Measurements from ENCODE around the gene ZBTB12.
"Not testable (repeated sequence)": the region's sequence is repeated elsewhere in the genome, so short reads cannot be mapped to it uniquely, and the experiment has no call there.

Gene ZBTB12, protein sequence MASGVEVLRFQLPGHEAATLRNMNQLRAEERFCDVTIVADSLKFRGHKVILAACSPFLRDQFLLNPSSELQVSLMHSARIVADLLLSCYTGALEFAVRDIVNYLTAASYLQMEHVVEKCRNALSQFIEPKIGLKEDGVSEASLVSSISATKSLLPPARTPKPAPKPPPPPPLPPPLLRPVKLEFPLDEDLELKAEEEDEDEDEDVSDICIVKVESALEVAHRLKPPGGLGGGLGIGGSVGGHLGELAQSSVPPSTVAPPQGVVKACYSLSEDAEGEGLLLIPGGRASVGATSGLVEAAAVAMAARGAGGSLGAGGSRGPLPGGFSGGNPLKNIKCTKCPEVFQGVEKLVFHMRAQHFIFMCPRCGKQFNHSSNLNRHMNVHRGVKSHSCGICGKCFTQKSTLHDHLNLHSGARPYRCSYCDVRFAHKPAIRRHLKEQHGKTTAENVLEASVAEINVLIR

GRCh38 chr6:31901953-31902643 lies at the start of gene ZBTB12:
Gene ZBTB12, minus strand, starts transcription at chr6:31902086. Its CDS starts 781 bp downstream, at chr6:31901305.
- DNase-seq, result peak in 50 of 51 donors; percentile 62 to 97 (median 93)

DNA sequence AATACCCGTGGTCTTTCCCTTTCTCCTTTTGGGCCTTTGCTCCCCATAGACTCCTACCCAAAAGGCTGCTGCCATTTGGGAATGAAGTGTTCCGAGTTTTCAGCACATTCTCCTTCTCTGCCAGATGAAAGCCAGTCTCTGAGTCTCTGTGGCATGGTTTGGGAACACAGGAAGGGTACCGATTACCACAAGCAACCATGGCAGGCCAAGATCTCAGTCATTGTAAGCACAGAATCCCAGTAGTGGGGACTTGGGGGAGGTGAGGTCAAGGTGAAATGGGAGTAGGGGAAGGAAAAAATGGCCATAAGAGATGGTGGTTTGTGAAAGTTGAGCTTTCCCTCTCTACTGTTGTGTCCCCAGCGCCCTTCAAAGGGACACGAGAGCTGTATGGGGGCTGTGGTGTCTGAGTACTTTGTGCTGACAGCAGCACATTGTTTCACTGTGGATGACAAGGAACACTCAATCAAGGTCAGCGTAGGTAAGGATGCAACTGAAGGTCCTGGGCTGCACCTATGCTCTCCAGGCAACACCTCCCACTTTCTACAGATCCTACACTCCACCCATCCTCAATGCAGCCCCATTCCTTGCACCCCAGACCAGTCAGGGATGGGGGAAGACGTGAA lies 48.2 kb upstream of the ZBTB12 start:
- DNase-seq, result no peak

- no peak for DNase-seq
Observed at GRCh38 chr6:31948753-31949413, 47.0 kb upstream of the ZBTB12 start.

GRCh38 chr6:31948306-31948705 lies 46.4 kb upstream of the ZBTB12 start:
- no peak for DNase-seq

DNA sequence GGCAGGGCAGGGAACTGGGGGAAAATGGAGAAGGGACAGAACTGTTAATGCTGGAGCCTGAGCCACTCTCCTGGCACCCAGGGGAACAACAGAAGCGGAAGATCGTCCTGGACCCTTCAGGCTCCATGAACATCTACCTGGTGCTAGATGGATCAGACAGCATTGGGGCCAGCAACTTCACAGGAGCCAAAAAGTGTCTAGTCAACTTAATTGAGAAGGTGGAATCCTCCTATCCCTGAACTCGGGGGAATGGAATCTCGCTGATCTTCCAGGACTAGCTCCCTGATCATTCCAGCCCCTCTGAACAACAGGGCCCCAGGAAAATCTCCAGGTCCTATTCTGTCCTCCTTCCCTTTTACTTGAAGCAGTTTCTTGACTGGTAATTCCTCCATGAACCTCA lies 46.0 kb upstream of the ZBTB12 start:
- no peak for DNase-seq

DNA sequence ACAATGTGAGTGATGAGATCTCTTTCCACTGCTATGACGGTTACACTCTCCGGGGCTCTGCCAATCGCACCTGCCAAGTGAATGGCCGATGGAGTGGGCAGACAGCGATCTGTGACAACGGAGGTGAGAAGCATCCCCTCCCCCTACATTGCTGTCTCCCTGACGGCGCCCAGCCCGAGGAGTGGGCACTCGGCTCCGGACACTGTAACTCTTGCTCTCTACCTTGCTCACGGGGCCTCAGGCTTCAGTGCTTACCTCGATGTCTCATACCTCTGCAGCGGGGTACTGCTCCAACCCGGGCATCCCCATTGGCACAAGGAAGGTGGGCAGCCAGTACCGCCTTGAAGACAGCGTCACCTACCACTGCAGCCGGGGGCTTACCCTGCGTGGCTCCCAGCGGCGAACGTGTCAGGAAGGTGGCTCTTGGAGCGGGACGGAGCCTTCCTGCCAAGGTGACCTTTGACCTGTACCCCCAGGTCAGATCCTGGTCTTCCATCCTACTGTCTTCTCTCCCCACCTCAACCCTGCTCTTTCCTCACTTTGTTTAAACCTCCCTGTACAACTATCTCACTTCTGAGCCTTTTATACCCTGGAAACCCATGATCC lies 45.3 kb upstream of the ZBTB12 start:
- no peak for DNase-seq

DNA sequence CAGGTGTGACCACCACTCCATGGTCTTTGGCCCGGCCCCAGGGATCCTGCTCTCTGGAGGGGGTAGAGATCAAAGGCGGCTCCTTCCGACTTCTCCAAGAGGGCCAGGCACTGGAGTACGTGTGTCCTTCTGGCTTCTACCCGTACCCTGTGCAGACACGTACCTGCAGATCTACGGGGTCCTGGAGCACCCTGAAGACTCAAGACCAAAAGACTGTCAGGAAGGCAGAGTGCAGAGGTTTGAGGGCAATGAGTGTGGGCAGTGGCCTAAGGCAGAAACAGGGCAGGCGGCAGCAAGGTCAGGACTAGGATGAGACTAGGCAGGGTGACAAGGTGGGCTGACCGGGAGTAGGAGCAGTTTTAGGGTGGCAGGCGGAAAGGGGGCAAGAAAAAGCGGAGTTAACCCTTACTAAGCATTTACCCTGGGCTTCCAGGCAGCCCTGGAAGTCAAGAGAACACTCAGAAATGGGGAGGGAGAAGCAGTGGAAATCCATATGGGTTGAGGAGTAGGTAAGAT lies 44.5 kb upstream of the ZBTB12 start:
- no peak for DNase-seq

DNA sequence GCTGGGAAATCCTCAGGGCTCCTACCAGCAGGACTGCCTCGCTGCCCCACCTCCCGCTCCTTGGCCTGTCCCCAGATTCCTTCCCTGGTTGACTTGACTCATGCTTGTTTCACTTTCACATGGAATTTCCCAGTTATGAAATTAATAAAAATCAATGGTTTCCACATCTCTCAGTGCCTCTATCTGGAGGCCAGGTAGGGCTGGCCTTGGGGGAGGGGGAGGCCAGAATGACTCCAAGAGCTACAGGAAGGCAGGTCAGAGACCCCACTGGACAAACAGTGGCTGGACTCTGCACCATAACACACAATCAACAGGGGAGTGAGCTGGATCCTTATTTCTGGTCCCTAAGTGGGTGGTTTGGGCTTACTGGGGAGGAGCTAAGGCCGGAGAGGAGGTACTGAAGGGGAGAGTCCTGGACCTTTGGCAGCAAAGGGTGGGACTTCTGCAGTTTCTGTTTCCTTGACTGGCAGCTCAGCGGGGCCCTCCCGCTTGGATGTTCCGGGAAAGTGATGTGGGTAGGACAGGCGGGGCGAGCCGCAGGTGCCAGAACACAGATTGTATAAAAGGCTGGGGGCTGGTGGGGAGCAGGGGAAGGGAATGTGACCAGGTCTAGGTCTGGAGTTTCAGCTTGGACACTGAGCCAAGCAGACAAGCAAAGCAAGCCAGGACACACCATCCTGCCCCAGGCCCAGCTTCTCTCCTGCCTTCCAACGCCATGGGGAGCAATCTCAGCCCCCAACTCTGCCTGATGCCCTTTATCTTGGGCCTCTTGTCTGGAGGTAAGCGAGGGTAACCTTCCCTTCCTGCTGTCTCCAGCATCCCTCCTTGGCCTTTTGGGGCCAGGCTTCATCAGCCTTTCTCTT lies 43.9 kb upstream of the ZBTB12 start, which contains the start of gene CFB:
Gene CFB, plus strand, starts transcription at position 589 of the 863 bp plus-strand sequence. Its CDS starts 127 bp downstream, at position 716.
- DNase-seq, result peak in 1 of 51 donors; percentile 5

DNA sequence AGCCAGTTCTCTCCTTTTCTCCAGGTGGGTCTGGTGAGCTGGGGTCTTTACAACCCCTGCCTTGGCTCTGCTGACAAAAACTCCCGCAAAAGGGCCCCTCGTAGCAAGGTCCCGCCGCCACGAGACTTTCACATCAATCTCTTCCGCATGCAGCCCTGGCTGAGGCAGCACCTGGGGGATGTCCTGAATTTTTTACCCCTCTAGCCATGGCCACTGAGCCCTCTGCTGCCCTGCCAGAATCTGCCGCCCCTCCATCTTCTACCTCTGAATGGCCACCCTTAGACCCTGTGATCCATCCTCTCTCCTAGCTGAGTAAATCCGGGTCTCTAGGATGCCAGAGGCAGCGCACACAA lies 43.2 kb upstream of the ZBTB12 start:
- no peak for DNase-seq

GRCh38 chr6:31943742-31944141 lies 41.9 kb upstream of the ZBTB12 start:
- DNase-seq, result no peak

DNA sequence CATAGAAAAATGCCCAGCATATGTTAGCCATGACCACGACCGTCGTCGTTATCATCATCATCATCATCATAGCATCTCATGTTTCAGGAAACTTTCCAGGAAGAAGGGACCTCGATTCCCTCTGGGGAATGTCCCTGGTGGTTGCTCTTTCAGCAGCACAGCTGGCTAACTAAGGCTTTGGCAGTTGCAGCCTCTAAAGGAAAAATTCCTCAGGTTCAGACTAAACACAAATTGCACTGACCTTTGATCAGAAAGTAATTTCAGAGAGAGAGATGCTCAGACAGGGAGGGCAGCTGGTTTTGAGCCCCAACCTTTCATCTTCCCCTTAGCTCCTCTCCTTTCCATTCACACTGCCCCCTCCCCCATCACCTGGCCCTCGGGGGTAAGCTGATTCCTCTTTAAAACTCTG lies 38.4 kb upstream of the ZBTB12 start:
- no peak for DNase-seq

DNA sequence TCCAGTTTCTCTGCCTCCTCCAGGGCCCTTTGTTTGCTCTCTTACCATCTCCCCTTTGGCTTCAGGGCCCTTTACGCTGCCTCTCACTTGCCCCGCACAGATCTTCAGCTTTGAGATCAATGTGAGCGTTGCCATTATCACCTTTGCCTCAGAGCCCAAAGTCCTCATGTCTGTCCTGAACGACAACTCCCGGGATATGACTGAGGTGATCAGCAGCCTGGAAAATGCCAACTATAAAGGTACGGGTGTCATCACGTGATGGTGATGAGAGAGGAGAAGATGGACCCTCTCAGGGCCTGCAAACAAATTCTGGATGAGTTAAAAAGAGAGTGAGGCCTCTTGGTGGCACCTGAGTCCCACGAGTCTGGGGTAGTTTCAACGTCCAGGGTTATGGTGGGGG lies 33.9 kb upstream of the ZBTB12 start:
- no peak for DNase-seq

DNA sequence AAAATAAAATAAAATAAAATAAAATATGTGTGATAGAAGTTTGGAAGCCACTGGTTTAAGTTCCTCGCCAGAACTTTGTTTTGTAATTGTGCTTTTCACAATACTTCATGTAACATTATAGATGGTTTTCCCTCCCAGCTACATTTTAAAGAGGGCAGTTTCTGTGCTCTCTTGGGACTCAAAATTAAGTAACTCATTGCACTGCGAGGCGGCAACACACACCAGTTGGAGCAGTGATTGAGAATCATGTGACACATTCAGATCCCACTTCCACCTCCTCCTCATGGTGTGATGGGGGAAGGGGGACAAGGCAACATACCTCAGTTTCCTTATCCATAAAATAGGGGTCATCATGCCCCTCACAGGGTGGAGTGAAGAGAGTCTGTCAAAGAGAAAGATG lies 33.1 kb upstream of the ZBTB12 start:
- DNase-seq, result no peak

- no peak for DNase-seq
Observed at GRCh38 chr6:31933537-31933936, 31.7 kb upstream of the ZBTB12 start.

DNA sequence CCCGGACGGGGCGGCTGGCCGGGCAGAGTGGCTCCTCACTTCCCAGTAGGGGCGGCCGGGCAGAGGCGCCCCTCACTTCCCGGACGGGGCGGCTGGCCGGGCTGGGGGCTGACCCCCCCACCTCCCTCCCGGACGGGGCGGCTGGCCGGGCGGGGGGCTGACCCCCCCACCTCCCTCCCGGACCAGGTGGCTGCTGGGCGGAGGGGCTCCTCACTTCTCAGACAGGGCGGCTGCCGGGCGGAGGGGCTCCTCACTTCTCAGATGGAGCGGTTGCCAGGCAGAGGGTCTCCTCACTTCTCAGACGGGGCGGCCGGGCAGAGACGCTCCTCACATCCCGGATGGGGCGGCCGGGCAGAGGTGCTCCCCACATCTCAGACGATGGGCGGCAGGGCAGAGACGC lies 30.3 kb upstream of the ZBTB12 start:
- not testable (repeated sequence) for DNase-seq

DNA sequence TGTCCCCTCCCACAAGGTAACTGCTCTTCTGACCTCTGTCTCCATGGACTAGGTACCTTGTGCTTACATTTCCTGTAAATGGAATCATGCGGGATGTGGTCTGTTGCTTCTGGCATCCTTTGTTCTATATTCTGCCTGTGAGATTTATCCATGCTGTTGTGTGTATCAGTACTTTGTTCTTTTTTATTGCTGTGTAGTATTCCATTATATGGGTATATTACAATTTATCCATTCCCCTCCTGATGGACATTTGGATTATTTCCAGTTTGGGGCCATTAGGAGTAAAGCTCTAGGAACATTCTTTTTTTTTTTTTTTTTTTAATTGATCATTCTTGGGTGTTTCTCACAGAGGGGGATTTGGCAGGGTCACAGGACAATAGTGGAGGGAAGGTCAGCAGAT lies 29.1 kb upstream of the ZBTB12 start:
- DNase-seq, result no peak

- no peak for DNase-seq
Observed at GRCh38 chr6:31928672-31928939, 26.7 kb upstream of the ZBTB12 start.

- DNase-seq, result no peak
Observed at GRCh38 chr6:31927863-31928671, 26.2 kb upstream of the ZBTB12 start.

- peak in 1 of 51 donors; percentile 4 for DNase-seq
Observed at GRCh38 chr6:31927242-31927862, 25.5 kb upstream of the ZBTB12 start, which contains the start of gene C2. Gene C2, plus strand, starts transcription at chr6:31927717. Its CDS starts 36 bp downstream, at chr6:31927753.

Data from hypothalamus (tissue), 51 donors.